HUES6 (cell line): ENCODE measurements around the gene ANP32E.

Experiments
- H3K27ac ChIP-seq: 2 replicates; pipeline ENCODE4 v1.7.0; 2013; ENCODE audit warnings: low read depth, mild to moderate bottlenecking, low read length, inconsistent platforms
- H3K27me3 ChIP-seq: 2 replicates; pipeline ENCODE4 v1.6.1; 2013; ENCODE audit warnings: low read length; ENCODE audit not compliant: control insufficient read depth, insufficient read depth
- H3K36me3 ChIP-seq: 2 replicates; pipeline ENCODE4 v1.6.1; 2013; ENCODE audit warnings: low read length; ENCODE audit not compliant: control insufficient read depth, insufficient read depth
- H3K4me1 ChIP-seq: 2 replicates; pipeline ENCODE4 v1.6.1; 2013; ENCODE audit warnings: low read length; ENCODE audit not compliant: control insufficient read depth, insufficient read depth
- H3K4me3 ChIP-seq: 2 replicates; pipeline ENCODE4 v1.5.1; 2013; ENCODE audit warnings: low read depth, low read length
- H3K9ac ChIP-seq: one replicate; pipeline ENCODE4 v1.6.1; 2013; ENCODE audit warnings: mild to moderate bottlenecking, low read length
- H3K9me3 ChIP-seq: 2 replicates; pipeline ENCODE4 v1.6.1; 2013; ENCODE audit warnings: low read depth, low read length; ENCODE audit not compliant: control insufficient read depth, insufficient read depth

Gene ANP32E

GRCh38 chr1:150268705-150269403 is 32.9 kb upstream of the ANP32E start, which contains the start of gene APH1A:
Gene APH1A (minus strand): TSS chr1:150269016. CDS start chr1:150268810, 206 bp downstream.
- H3K9me3 ChIP-seq = no peaks in the 10 kb centered on the region
- H3K4me1 ChIP-seq = peaks cover 23% of the 10 kb centered on the region
- H3K27ac ChIP-seq = peak within 1 kb of the TSS; percentile 39; the same call in 1 of the 2 replicates
- H3K36me3 ChIP-seq = peaks cover 36% of the 10 kb centered on the region
- H3K4me3 ChIP-seq = peak within 1 kb of the TSS; percentile 93
- no peaks in the 10 kb centered on the region for H3K27me3 ChIP-seq
- peak within 1 kb of the TSS; percentile 82 for H3K9ac ChIP-seq

DNA sequence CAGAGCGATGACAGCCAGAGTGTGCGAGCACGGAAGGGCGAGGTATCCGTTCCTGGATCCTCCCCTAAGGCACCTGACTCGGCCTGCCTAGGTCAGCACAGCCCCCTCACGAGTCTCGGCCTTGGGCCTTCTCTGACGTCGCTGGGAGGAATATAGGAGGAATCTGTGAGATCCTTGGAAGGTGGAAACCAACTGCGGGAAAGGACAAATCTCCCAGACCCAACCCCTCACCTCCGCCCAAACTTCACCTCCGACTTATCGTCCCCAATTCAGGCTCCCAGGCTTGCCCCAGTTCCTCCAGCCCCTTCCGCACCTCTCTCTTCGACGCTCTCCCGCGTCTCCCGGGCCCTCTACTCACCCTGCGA is 32.4 kb upstream of the ANP32E start:
- peaks cover 40% of the 10 kb centered on the region for H3K36me3 ChIP-seq
- H3K9me3 ChIP-seq = no peaks in the 10 kb centered on the region
- H3K9ac ChIP-seq = peak overlapping the region; percentile 82
- H3K4me1 ChIP-seq = peaks cover 21% of the 10 kb centered on the region
- peak overlapping the region; percentile 39; the same call in 1 of the 2 replicates for H3K27ac ChIP-seq
- peak overlapping the region; percentile 93 for H3K4me3 ChIP-seq
- no peaks in the 10 kb centered on the region for H3K27me3 ChIP-seq

DNA sequence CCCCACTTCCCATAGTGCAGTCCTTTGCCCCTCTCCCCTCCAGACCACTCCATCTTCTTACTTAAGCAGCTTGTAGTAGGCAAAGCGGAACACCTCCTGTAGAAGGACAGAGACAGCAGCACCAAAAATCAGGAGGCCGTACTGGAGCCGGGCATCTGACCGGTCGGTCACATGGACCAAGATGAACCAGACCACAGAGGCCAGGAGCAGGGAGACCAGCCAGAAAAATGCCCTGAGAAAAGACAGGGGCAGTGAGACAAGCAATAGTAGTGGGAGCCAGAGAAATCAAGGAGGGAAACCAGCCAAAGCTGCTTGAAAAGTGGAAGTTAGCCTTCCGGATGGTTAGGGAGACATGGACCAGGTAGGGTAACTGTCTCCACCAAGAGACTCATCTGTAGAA is 32.0 kb upstream of the ANP32E start:
- no peak overlapping the region; the same call in 1 of the 2 replicates for H3K27ac ChIP-seq

DNA sequence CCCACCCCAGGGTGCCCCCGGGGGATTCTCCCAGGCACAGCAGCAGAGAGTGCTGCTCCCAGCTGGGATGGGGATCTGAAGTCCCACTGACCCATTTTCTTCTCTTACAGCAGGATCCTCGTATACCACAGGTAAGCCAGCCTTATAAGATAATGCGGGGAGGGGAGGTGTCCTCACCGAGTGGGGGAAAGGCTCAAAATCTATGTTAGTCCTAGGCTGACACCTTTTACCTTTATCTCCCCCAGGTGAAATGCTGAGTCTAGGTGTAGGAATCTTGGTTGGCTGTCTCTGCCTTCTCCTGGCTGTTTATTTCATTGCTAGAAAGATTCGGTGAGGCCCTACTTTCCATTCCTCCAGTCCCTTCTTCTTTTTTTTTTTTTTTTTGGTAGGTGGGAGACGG is 27.6 kb upstream of the ANP32E start:
- Histone ChIP-seq H3K27me3 (no peaks in the 10 kb centered on the region), H3K4me1 (peaks cover 24% of the 10 kb centered on the region), H3K27ac (no peak overlapping the region), H3K9me3 (no peaks in the 10 kb centered on the region), H3K9ac (no peak overlapping the region), H3K4me3 (no peak overlapping the region), H3K36me3 (peaks cover 61% of the 10 kb centered on the region)

More for the DNA sequence above, 32.0 kb upstream of the ANP32E start:
- no peaks in the 10 kb centered on the region for H3K9me3 ChIP-seq
- peaks cover 44% of the 10 kb centered on the region for H3K36me3 ChIP-seq
- peaks cover 17% of the 10 kb centered on the region for H3K4me1 ChIP-seq
- no peaks in the 10 kb centered on the region for H3K27me3 ChIP-seq
- peak overlapping the region; percentile 82 for H3K9ac ChIP-seq
- peak overlapping the region; percentile 93 for H3K4me3 ChIP-seq

DNA sequence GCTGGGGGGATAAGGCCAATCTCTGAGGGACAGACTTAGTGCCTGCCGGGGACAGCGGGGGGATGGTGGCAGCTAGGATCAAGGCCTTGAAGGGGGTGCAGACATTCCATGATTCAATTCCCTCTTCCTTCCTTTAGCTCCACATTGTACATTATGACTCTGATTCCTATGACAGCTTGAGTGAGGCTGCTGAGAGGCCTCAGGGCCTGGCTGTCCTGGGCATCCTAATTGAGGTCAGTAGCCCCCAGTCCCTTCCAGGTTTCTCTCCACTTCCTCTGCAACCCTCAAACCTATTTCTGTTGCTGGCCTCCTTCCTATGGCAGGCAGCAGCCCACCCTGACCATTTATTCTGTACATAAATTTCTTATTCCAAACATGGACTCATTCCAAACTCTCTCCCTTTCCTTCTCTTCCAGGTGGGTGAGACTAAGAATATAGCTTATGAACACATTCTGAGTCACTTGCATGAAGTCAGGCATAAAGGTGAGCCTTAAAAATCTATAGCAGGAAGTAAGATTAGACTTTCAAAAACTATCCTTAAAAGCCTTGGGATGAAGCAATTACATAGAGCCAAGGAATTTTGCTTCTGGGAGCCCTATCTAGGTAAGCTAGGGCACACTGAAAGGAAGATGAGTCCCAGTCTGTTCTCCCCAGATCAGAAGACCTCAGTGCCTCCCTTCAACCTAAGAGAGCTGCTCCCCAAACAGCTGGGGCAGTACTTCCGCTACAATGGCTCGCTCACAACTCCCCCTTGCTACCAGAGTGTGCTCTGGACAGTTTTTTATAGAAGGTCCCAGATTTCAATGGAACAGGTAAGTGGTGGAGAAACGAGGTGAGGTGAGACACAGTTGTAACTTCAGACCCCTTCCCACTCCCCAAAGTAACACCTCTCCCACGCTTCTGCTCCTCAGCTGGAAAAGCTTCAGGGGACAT is 26.7 kb upstream of the ANP32E start:
- H3K27ac ChIP-seq = no peak overlapping the region
- peaks cover 22% of the 10 kb centered on the region for H3K4me1 ChIP-seq
- H3K9me3 ChIP-seq = no peaks in the 10 kb centered on the region
- no peaks in the 10 kb centered on the region for H3K27me3 ChIP-seq
- H3K9ac ChIP-seq = no peak overlapping the region
- peaks cover 61% of the 10 kb centered on the region for H3K36me3 ChIP-seq
- H3K4me3 ChIP-seq = no peak overlapping the region

DNA sequence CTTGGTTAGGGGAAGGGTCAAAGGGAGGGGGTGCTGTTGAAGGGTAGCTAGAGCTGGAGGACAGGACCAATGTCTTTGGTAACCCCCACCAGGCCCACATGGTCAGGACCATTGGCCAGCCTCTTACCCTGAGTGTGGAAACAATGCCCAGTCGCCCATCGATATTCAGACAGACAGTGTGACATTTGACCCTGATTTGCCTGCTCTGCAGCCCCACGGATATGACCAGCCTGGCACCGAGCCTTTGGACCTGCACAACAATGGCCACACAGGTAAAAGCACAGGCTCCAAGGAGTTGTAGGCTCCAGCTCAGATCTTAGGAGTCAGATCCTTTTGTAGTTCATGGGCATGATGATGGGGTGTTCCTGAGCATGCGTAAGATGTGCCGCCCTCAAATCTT is 25.5 kb upstream of the ANP32E start:
- H3K27me3 ChIP-seq = no peaks in the 10 kb centered on the region
- H3K36me3 ChIP-seq = peaks cover 49% of the 10 kb centered on the region
- H3K27ac ChIP-seq = no peak overlapping the region
- no peak overlapping the region for H3K4me3 ChIP-seq
- H3K9ac ChIP-seq = no peak overlapping the region
- H3K9me3 ChIP-seq = no peaks in the 10 kb centered on the region
- H3K4me1 ChIP-seq = peaks cover 23% of the 10 kb centered on the region

DNA sequence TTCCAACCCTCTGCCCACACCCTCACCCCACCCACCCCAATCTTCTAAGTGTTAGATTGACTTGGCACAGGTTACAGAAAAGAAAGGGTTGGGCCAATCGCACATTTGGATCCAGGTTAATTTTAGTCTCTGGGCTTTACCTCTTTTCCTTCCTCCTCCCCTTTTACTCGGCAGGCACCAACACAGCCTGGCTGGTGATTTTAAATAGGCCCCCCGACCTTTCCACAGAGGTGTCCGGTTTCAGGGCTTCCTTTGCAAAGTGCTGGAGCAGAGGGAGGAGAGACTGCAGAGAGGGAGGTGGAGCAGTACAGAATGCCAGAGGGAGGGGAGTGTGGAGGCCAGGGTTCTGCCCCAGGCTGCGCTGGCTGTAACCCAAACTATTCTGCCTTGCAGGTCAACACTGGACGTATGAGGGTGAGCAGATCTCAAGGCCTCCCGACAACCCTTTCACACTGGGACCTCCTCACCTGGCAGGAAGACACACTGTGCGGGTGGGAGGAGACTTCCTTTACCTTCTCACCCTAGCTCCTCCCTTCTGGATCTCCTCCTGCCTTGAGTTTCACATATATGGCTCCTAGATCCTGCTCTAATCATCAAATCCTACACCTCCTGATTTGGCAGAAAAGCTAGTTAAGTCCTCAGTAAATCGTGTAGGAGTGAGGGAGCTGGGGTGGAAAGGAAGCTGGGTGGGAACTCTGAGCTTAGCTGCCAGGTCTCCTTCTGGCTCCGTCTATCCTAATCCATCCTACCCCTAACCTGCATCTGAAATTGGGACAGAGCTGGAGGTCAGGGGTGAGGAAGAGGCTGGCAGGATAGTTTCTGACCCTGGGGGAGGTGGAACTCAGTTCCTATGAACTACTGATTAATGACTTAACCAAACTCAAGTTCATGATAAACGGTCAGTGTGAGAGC is 24.1 kb upstream of the ANP32E start:
- Histone ChIP-seq H3K36me3 (peaks cover 35% of the 10 kb centered on the region), H3K4me1 (peaks cover 31% of the 10 kb centered on the region), H3K27ac (no peak overlapping the region), H3K9me3 (no peaks in the 10 kb centered on the region), H3K9ac (peak overlapping the region; percentile 1), H3K4me3 (peak overlapping the region; percentile 80), H3K27me3 (no peaks in the 10 kb centered on the region)

- no peaks in the 10 kb centered on the region for H3K9me3 ChIP-seq
- peak overlapping the region; percentile 80 for H3K9ac ChIP-seq
- H3K27ac ChIP-seq = no peak overlapping the region
- peaks cover 27% of the 10 kb centered on the region for H3K36me3 ChIP-seq
- H3K27me3 ChIP-seq = no peaks in the 10 kb centered on the region
- H3K4me1 ChIP-seq = peaks cover 31% of the 10 kb centered on the region
- H3K4me3 ChIP-seq = peak overlapping the region; percentile 80
These were observed 23.3 kb upstream of the ANP32E start for GRCh38 chr1:150259217-150259616.

DNA sequence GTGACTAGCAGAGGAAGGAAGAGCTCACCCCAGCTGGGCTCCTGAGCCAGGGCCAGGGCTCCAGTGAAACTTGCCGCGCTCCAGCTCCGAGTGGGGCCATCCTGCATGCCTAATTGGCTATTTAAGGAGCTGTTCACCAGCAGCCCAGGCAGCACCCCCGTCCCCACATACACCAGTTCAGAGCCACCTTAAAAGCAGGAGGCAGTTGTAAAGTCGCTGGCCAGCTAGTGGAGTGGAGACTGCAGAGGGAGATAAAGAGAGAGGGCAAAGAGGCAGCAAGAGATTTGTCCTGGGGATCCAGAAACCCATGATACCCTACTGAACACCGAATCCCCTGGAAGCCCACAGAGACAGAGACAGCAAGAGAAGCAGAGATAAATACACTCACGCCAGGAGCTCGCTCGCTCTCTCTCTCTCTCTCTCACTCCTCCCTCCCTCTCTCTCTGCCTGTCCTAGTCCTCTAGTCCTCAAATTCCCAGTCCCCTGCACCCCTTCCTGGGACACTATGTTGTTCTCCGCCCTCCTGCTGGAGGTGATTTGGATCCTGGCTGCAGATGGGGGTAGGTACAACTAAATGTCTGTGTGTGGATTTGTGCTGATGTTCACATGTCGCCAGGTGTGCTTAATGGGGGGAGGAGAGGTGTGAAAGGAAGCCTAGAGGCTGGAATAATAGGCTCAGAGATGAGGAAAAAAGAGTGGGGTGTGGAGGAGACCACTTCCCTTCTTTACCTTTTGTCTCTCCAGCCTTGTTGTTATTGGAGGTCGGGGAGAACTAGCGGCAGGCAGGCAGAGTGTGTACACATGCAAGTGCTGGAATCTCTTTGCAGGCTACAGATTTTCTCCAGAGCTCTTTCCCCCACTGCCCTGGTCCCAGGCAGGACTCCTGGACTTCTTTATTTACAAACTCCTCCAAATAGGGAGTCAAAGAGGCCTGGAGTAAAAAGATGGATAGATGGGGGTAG is 22.0 kb upstream of the ANP32E start, which contains the start of gene CA14:
Gene CA14 (plus strand): TSS at position 151 of the 962 bp plus-strand sequence. CDS start 355 bp downstream, at position 506.
- Histone ChIP-seq H3K27ac (peak within 1 kb of the TSS; percentile 67), H3K9ac (peak within 1 kb of the TSS; percentile 80)

More for the DNA sequence above, 22.0 kb upstream of the ANP32E start, which contains the start of gene CA14:
- H3K4me3 ChIP-seq = peak within 1 kb of the TSS; percentile 80
- H3K27me3 ChIP-seq = no peaks in the 10 kb centered on the region
- H3K9me3 ChIP-seq = no peaks in the 10 kb centered on the region
- peaks cover 17% of the 10 kb centered on the region for H3K36me3 ChIP-seq
- H3K4me1 ChIP-seq = peaks cover 31% of the 10 kb centered on the region
